8988T (cell line): ENCODE results near the gene CCDC201.
"Not testable (repeated sequence)": the region's sequence is repeated elsewhere in the genome, so short reads cannot be mapped to it uniquely, and the experiment has no call there.

Experiments
- DNase-seq: peaks from one replicate; pipeline ENCODE4 v3.0.0; 2011

CCDC201 gene

DNA sequence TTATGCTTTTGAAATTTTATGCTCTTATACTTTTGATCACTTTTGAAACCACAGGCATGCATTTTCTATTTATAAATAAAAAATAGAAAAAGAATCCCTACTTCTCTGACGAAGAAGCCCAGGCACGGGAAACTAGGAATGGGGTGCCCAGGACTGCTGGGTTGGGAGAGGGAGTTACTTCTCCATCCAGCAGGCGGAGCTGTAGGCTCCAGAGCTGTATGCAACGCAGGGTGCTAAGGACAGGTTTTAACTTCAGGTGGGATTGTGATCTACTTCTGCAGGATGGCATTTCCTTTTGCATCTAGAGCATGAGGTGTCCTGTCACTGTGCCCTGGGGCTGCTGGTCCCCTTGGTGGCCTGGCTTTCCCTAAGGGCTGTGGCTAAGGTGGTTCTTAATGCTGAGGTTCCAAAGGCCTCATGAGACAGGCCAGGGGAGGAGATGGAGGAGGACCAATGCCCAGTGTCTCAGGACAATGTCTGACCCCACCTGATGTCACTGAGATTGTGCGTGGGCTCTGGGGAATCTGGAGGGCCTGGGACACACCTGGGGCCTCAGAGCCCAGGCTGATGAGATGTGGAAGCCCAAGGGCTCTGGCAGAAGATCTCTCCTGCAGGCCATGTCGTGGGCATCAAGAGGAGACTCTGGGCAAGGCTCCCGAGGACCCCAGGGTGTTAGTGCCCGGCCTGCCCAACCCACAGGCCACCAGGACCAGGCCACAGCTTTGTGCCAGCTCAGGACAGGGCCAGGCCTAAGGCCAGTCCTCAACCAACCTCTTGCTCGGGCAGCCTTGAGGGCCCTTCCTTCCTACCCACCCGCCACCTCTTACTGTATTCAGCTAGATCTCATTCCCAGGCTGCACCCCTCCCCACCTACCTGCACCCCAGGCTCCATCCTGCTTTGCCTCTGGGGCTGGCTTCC is 507 bp downstream of the CCDC201 start:
- no peak for DNase-seq

DNA sequence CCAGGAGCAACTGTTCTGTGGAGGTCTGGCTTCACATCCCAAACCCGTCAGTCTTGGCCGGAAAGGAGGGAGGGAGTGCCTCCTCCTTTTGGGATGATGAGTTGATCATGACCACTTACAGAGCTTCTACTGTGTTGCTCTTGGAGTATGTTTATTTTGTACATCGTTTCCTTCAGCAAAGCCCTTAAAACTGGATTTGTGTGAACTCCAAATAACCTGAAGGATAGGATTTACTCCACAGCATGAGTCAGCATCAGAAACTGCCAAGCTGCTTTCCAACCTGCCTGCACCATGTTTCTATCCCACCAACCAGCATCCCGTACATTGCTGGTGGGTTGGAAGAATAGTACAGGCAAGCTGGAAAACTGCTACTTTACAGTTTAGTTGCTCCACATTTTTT is 3.5 kb downstream of the CCDC201 start:
- DNase-seq = no peak

DNA sequence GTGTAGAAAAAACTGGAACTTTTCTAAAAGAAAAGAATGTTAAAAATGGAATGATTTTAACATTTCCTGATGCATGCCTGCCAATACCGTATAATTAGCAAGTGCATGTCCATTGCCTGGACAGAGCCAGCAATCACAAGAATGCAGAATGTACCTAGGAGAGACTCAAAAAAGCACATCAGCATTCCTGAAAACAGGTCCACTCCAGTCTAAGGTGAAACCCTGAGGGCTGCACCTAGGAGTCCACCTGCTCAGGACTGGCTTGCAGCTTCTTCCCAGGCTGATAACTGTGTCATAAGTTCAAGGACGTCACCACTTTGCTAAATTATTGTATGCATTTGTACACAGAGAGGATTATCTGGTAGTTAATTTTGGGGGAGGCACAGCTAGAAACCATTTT is 5.4 kb downstream of the CCDC201 start:
- no peak for DNase-seq

DNA sequence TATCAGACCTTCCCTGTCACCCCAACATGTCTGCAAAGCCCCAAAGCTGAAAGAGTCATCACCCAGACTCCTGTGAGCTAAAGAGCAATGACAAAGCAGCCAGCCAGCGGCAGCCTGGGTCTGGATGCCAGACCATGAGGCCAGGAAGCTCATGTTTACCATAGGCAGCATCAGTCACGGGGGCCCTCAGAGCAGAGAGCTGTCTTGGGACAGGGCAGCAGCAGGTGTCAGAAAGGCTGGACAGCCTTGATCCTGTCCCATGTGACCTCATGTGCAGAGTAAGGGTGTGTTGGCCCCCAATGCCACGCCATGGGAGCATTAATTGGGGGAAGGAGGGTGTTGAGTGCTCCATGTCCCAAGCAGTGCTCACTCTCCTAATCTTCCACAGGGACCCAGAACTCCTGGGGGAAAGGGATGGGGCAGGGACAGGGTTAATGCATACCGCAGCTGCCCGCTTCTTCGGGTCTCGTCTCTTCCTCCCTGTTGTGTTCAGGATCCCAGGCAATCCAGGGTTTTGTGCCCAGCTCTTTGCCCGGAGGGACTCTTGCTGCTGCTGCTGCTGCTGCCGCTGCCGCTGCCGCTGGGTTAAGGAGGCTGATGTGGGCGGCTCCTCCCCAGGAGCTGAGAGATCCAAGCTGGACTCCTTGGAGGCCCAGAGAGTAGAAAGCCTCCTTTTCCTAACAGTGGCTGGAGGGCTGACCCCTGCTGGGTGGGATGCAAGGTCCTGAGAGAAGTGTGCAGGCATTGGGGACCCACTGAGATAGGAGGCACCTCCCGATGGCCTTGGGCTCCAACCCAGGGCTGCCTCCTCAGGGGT is 7.1 kb downstream of the CCDC201 start:
- no peak for DNase-seq

DNA sequence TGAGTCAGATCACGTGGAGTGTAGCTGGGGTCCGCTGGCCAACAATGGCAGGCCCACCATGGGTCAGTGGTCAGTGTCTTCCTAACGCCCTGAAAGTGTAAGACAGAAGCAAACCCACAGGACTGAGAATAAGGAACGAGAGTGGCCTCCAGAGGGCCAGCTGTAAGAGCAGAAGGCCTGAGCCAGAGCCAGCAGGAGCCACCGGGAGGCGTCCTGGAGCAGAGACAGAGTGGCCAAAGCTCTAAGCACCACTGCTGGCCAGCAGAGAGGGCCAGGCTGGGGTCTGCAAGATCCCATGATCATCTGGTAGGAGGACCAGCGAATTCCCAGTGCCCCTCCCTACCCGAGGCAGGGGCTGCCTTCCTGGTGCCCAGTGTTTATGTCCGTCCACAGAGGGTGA is 9.2 kb downstream of the CCDC201 start:
- DNase-seq = no peak

DNA sequence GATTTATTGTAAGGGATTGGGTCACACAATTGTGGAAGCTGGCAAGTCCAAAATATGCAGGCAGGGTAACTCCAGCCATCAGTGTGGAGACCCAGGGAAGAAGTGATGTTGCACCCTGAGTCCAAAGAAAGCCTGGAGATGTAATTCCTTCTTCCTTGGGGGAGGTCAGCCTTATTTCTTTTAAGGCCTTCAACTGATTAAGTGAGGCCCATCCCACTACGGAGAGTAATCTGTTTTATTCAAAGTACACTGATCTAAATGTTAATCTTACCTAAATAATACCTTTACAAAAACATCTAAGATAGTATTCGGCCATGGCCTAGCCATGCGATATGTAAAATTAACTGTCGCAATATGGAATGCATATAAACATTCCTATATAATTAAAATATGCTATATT is 16.0 kb downstream of the CCDC201 start:
- not testable (repeated sequence) for DNase-seq

DNA sequence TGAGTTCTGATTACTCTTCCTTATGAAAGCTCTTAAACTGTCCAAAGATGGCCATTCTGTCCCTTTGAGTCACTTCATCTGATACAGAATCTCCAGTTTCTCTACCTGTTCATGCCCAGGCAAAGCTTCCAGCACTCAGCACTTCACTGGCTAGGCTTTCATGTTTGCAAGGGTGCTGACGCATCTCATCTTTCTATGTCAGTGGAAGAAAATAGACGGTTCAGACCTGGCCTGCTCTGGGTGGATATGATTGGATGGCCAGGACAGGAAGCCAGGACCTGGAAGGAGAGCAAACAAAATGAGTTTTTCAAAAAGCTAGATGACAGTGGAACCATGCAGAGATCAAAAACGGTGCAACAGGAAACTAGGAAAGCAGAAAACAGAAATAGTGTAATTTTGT is 17.2 kb downstream of the CCDC201 start:
- DNase-seq = not testable (repeated sequence)

DNA sequence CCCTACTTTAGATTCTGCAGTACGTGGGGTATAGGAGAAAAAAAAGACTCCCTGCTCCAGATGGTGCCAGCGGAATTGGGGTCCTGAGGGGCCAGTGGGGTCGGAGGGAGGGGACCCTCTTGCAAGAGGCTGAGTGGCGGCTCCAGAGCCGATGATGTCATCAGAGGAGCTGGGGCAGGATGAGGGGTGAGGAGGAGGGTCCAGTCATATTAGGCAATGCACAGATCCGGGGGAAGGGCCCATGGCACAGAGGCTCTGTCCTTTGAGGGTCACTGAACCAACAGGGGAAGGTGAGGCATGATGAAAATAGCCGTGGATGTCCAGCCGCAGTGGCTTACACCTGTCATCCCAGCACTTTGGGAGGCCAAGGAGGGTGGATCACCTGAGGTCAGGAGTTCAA is 19.4 kb downstream of the CCDC201 start:
- not testable (repeated sequence) for DNase-seq

DNA sequence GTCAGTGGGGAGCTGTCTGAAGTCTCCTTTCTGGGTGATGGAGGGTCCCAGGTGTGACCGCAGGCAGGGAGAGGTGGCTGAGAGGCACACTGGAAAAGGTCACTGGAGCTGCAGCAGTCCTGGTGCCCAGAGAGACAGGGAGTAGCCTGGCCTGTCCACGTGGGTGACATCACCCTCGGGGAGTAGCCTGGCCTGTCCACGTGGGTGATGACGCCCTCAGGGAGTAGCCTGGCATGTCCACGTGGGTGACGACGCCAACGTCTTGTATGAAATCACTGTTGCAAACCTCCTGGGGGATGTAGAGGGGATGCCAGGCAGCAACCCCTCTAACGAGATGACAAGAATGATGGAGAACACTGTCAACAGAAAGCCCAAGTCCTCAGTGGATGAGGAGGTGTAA is 19.9 kb downstream of the CCDC201 start:
- DNase-seq = not testable (repeated sequence)

DNA sequence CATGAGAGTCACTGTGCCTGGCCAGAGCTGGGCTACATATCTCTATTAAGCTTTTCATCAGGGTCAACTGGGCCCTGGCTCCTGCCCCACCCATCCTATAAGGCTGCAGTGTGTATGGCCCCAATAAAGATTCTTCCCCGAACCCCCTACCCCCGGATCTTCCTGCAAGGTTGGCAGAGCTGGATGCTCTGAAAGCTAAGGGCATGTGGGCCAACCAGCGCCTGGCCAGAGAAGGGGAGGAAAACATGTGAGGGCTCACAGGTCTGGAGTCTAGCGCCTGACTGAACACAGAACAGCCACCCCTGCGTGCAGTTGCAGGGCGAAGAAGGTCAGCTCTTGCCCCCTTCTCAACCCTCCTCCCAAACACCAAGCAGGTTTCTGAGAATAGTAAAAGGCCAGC is 24.1 kb downstream of the CCDC201 start:
- not testable (repeated sequence) for DNase-seq

DNA sequence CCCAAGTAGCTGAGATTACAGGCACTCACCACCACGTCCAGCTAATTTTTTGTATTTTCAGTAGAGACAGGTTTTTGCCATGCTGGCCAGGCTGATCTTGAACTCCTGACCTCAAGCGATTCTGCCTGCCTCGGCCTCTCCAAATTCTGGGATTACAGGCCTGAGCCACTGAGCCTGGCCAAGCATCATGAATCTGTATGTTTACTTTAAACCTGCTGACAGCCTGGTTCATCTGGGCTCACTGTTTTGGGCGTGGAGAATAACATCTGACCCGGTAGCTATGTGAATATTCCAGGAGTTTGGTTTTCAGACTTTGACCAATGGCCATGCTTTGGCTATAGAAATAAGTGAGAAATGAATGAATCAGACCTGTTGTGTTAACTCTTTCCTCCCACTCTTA is 26.3 kb downstream of the CCDC201 start:
- not testable (repeated sequence) for DNase-seq

DNA sequence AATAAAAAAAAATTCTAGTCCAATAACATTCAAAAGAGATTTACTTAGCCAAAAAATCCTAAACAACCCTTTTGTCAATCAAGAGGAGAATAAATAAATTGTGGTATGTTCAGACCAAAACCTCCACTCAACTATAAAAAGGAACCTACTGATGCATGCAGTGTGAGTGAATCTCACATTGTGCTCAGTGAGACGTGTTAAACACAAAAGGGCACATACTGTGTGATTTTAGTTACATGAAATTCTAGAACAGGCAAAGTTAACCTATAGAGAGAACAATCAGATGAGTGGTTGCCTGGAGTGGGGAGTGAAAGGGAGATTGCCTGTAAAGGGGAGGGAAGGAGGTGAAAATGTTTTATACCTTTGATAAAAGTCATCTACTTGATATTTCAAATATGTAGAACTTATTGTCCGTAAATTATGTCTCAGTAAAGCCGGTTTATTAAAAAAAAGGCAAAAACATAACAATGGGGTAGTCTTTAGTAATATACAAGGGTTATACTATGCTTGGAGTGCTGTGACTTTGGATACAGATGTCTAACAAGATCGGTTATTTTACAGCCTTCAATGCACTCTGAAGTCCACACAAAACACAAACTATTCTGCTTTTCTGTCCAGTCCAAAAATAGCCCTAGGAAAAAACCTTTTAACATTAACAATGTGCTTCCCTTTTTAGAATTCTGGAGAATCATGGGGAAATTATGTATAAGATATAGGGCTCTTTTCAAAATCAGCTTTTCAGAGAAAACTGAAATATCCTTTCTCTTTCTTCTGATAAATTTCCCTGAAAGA is 30.8 kb downstream of the CCDC201 start:
- not testable (repeated sequence) for DNase-seq

DNA sequence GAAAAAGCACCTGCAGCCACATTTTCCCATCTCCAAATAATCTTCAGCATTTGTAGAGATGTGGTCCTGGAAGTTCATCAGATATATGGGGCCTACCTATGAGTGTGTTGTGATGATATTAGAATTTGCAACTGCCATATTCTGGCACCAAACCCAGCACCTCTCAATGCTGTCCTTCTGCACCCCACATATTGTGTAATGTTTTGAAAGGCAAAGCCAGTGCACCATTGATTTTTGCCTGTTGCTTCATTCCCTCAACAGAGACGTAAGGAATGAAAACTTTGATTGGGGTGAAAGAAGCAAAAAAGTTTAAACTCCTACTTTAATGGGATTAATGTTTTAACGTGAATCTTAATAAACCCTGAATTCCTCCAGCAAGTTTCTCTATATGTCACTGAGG is 34.0 kb downstream of the CCDC201 start:
- DNase-seq = not testable (repeated sequence)

DNA sequence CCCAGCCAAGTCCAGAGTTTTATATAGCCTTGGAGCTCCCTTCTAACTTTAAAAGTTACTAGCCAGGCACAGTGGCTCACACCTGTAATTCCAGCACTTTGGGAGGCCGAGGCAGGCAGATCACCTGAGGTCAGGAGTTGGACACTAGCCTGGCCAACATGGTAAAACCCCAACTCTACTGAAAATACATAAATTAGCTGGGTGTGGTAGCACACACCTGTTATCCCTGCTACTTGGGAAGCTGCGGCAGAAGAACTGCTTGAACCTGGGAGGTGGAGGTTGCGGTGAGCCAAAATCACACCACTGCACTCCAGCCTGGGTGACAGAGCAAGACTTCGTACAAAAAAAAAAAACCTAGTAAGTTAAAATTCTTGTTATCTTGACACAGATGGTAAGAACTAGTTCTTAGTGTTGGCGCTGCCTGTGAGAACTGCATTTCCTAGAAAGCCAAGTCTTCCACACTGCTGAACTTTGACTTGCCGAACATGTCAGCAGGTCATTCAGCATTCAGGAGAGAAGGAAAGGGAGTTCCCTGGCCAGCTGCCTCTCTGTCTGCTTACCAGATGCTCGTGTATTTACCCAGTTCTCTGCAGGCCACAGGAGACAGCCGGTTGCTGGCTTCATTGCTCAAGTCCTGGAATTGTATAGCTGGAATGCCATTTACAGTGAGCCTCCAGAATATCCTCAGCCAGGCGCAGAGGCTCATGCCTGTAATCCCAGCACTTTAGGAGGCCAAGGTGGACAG is 40.3 kb downstream of the CCDC201 start:
- DNase-seq = not testable (repeated sequence)

DNA sequence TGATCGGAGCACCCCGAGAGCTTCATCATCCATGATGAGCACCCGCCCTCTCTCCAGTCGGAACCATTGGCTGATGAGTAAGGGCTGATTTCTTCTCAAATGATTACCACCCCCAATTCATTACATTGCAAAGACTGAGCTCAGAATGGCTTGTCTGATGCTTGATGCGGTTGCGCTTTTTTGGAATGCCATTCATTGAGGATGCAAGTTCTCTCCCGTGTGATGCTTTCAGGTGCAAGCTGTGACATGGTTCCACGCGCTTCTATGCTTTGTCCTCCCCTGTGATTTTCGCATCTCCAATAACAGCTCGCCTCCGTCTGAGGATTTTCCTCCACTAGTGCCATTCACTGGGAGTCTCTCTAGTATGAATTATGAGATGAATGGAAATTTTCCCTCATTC is 43.0 kb downstream of the CCDC201 start:
- DNase-seq = not testable (repeated sequence)

DNA sequence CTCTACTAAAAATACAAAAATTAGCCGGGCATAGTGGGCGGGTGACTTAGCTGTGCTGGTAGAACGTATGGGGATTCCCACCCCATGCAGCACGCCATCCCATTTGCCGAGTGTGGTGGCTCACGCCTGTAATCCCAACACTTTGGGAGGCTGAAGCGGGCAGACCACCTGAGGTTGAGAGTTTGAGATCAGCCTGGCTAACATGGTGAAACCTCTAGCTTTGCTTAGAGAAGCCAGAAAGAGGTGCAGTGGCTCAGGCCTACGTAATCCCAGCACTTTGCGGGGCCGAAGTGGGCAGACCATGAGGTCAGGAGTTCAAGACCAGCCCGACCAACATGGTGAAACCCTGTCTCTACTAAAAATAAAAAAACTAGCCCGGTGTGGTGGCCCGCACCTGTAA is 45.2 kb downstream of the CCDC201 start:
- not testable (repeated sequence) for DNase-seq

DNA sequence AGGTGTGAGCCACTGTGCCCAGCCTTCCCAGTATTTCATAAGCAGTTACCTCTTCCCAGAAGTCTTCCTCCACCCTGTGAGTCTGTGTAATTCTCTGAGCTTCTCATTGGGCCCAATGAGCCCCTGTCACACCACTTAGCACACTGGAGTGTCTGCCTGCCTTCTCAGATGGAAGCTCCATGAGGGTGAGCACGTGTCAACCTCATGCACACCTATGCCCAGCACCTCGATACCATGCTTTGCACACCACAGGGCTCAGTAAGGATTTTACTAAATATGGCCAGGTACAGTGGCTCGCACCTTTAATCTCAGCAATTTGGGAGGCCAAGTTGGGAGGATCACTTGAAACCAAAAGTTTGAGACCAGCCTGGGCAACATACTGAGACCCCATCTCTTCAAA is 46.3 kb downstream of the CCDC201 start:
- not testable (repeated sequence) for DNase-seq

DNA sequence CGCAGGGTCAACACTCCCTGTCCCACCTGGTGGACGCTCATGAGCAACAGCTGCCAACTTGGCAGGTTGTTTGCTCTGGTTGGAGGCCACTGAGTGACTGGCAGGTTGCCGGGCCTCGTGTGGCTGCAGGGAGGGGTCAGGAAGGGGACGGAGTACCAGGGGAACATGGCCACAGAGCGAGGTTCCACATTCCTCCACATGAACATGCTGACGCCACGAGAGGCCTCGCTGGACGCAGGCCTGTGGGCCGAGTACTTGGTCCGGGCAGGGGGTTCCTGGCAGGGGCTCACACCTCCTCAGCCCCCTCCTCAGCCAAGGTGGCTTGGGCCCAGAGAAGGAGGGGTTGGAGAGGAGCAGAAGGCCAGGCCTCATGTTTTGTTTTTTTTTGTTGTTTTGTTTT is 54.1 kb downstream of the CCDC201 start:
- DNase-seq = not testable (repeated sequence)

DNA sequence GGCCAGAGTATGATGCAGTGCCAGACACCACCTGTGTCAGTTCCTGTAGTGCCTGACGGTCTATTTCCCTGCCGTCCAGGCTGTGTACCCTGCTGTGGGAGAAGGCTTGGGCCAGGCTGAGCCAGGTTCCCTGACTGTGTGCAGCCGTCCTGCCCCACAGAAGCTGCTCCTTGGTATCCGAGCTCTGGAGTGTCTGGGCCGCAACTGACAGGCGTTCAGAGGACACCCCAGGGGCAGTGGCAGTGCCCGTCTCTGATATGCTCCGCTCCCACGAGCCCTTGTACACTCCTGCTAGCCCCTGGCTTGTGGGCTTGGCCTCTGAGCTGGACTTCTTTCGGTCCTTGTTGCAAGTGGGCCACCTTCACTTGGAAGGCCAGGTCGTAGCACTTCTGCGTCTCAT is 55.0 kb downstream of the CCDC201 start:
- not testable (repeated sequence) for DNase-seq

DNA sequence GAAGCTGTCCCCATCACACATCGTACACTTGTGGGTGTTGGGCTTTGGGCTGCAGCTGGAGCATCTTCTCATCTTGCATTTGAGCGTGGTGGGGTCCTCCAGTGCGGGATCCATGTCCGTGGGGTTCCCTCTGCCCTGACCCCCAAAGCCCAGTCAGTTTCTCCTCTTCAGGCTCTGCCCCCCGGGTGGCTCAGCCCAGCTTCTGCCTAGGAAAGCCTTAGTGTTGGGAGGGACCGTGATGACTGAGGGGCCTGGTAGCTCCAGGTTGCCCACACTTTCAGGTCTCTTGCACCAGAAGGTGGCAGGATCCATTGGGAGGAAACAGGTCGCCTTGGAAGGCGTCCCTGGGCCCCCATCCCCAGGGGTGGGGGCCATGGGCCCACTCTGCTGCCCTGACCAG is 55.9 kb downstream of the CCDC201 start:
- DNase-seq = not testable (repeated sequence)

DNA sequence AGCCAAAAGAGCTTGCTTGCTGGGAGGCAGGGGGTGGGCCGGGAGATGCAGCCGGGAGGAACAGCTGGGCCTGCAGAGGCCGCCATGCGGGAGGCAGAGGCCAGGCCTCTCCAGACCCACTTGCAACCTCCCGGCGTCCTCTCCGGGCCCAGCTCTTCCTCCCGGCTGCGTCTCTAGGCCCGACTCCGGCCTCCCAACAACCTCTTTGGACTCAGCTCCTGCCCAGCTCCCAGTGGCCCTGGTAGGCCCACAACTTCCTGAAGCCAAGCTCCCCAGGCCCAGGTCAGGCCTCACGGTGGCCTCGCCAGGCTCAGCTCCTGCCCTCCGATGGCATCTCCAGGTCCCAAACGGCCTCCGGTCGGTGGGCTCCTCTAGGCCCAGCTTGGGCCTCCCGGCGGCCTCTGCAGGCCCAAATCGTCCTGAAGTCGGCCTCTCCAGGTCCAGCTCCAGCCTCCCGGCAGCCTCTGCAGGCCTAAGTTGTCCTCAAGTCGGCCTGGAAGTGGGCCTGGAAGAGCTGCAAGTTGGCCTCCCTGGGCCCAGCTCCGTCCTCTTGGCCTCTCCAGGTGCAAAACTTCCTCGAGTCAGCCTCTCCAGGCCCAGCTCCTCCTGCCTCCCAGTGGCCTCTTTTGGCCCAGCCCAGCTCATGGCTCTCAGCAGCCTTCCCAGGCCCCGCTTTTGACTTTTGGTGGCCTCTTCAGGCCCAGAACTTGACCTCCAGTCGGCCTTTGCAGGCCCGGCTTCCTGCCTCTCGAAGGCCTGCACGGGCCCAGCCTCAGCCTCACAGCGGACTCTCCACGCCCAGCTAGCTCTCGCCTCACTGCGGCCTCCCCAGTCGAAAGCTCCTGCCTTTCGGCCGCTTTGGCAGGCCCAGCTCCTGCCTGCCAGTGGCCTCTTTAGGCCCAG is 58.4 kb downstream of the CCDC201 start:
- DNase-seq = not testable (repeated sequence)
